ENCODE measurements around the gene RACK1. TPM values are rescaled to one million over a fixed set of nuclear protein-coding genes. Genes with fewer than 3 reads are reported as not detected.
"Not testable (repeated sequence)": the region's sequence is repeated elsewhere in the genome, so short reads cannot be mapped to it uniquely, and the experiment has no call there.

RACK1 gene
- total RNA-seq, result 1,000 to 10,000 TPM; 2,724 to 3,901 TPM

GRCh38 chr5:181243564-181244343 is at the start of gene RACK1:
TSS of gene RACK1 (minus strand) at chr5:181243906. CDS start at chr5:181243800, 106 bp downstream.
- peak; percentile 94 for DNase-seq
- intact Hi-C loops (cut with DNase I, micrococcal nuclease), result loop anchor here (1.0 to 10.0 kb wide), 7 partner anchors 18 to 1619 kb away; partner anchors contain the start of genes TRIM41 (in 2 of the 2), HNRNPH1 (in 1 of the 2), TRIM52 (in 1 of the 2) and TRIM7 (in 1 of the 2)
- H3K4me1 Mint-ChIP-seq, result peaks cover 50% of the 10 kb centered on the region

GRCh38 chr5:181287331-181287730 is 43.6 kb upstream of the RACK1 start:
- ATAC-seq; CTCF ChIA-PET; intact Hi-C loops (cut with DNase I, micrococcal nuclease); H3K4me3 Mint-ChIP-seq; H3K4me1 Mint-ChIP-seq; H3K27ac Mint-ChIP-seq; H3K27me3 Mint-ChIP-seq; H3K9me3 Mint-ChIP-seq (ENCODE audit: low read depth); POLR2A ChIA-PET; H3K36me3 Mint-ChIP-seq (ENCODE audit: low read depth); DNase-seq: not testable (repeated sequence)

More at GRCh38 chr5:181243564-181244343, at the start of gene RACK1:
- ChIA-PET CTCF (interaction anchor here (0.8 to 1.2 kb wide), 4 partner anchors 12 to 39 kb away, joined by 3 to 6 read pairs (median 4); partner anchors contain the start of genes TRIM52 and TRIM7), POLR2A (interaction anchor here (0.7 to 2.2 kb wide), 6 partner anchors 8 to 54 kb away, joined by 3 to 23 read pairs (median 5); partner anchors contain the start of genes TRIM41, TRIM52 and TRIM7)
- H3K27me3 Mint-ChIP-seq, result no peaks in the 10 kb centered on the region
- peak within 1 kb of the TSS; percentile 91 for H3K4me3 Mint-ChIP-seq
- no peaks in the 10 kb centered on the region for H3K9me3 Mint-ChIP-seq (ENCODE audit: low read depth)
- peak within 1 kb of the TSS; percentile 99 for H3K27ac Mint-ChIP-seq
- peak; percentile 70 for ATAC-seq
- H3K36me3 Mint-ChIP-seq (ENCODE audit: low read depth), result peaks cover 65% of the 10 kb centered on the region

DNA sequence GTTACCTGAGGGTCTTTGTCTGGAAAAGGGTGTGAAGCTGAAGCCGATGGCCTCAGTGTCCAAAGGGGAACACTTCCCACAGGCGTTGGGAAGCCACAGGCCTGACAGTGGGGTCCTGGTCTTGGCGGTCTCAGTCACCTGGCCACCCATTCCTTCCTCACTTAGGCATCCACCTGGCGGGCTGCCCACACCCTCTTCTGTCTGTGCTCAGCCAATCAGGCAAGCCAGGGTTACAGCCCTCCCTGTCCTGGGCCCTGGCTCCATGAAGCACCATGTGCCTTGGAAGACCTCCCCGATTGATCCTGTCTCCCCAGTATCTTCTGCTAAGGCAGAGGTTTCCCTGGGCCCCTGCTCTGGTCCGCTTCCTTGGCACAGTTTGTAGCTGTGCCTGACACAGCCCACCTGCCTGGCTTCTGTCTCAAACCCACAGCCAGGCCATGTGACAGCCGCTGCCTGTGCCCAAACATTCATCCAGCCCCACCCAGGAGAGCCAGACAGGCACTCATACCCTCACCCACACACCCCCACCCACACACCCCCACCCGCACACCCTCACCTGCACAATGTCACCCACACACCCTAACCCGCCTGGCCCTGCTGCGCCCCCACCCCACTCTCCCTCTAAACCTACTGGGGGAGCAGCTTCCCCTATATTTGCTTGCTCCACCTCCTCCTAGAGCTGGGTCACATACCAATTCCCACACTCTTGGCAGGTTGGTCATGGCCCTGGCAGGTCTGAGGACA is 42.4 kb upstream of the RACK1 start:
- H3K4me1 Mint-ChIP-seq; H3K4me3 Mint-ChIP-seq; H3K9me3 Mint-ChIP-seq (ENCODE audit: low read depth); H3K27me3 Mint-ChIP-seq; POLR2A ChIA-PET; intact Hi-C loops (cut with DNase I, micrococcal nuclease); CTCF ChIA-PET; ATAC-seq; DNase-seq; H3K36me3 Mint-ChIP-seq (ENCODE audit: low read depth); H3K27ac Mint-ChIP-seq: not testable (repeated sequence)

GRCh38 chr5:181283841-181284755 is 40.4 kb upstream of the RACK1 start:
- H3K9me3 Mint-ChIP-seq (ENCODE audit: low read depth); H3K4me3 Mint-ChIP-seq; DNase-seq; ATAC-seq; intact Hi-C loops (cut with DNase I, micrococcal nuclease); H3K27me3 Mint-ChIP-seq; POLR2A ChIA-PET; CTCF ChIA-PET; H3K4me1 Mint-ChIP-seq; H3K36me3 Mint-ChIP-seq (ENCODE audit: low read depth); H3K27ac Mint-ChIP-seq: not testable (repeated sequence)

DNA sequence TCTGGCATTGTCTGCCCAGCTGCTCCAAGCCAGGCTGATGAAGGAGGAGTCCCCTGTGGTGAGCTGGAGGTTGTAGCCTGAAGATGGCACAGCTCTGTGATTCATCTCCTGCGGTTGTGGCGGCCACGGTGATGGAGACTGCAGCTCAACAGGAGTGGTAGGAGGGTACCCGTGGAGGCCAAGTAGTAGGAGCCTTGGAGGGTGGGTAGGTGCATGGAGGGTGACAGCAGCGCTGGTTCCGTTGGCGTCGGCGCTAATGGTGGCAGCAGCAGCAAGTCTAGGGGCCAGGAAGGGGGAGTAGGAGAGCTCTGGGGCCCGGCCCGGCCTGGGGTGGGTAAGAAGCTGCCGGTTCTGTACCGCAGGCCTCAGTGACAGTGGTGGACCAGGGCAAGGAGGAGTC is 39.6 kb upstream of the RACK1 start:
- POLR2A ChIA-PET, result no interaction called here
- no peak overlapping the region for H3K4me3 Mint-ChIP-seq

DNA sequence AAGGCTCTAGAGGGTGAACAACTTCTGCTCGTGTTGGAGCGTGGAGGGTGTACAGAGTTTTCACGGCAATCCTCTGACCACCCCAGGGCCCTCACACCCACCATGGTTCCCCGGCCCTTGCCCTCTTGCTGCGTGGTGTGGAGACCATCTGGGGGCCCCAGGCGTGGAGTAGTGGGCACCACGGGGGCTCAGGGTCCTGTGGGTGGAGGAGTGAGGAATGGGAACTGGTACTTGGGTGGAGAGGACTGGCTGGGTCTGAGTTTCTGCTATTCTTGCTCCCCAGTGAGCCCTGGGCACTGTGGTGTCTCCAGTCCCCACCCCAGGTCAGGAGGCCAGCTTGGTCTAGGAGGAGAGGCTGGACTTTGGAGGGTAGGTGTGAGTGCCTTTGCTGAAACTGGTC is 39.2 kb upstream of the RACK1 start:
- ChIA-PET POLR2A (no interaction called here), CTCF (interaction anchor here (0.6 kb wide), 1 partner anchor 106 kb away, joined by 4 read pairs; no protein-coding TSS in a partner anchor)
- H3K27me3 Mint-ChIP-seq, result no peaks in the 10 kb centered on the region
- H3K9me3 Mint-ChIP-seq (ENCODE audit: low read depth), result no peaks in the 10 kb centered on the region
- DNase-seq, result no peak
- ATAC-seq, result no peak
- H3K36me3 Mint-ChIP-seq (ENCODE audit: low read depth), result no peaks in the 10 kb centered on the region
- no peak overlapping the region for H3K4me3 Mint-ChIP-seq
- intact Hi-C loops (cut with DNase I, micrococcal nuclease), result no loop called here
- no peaks in the 10 kb centered on the region for H3K4me1 Mint-ChIP-seq
- no peak overlapping the region for H3K27ac Mint-ChIP-seq

More for the DNA sequence above, 39.6 kb upstream of the RACK1 start:
- ATAC-seq (no peak), DNase-seq (no peak)
- no peaks in the 10 kb centered on the region for H3K27me3 Mint-ChIP-seq
- intact Hi-C loops (cut with DNase I, micrococcal nuclease), result no loop called here
- no peaks in the 10 kb centered on the region for H3K4me1 Mint-ChIP-seq
- H3K36me3 Mint-ChIP-seq (ENCODE audit: low read depth), result no peaks in the 10 kb centered on the region
- H3K27ac Mint-ChIP-seq, result no peak overlapping the region
- CTCF ChIA-PET, result interaction anchor here (0.6 kb wide), 1 partner anchor 107 kb away, joined by 4 read pairs; no protein-coding TSS in a partner anchor
- H3K9me3 Mint-ChIP-seq (ENCODE audit: low read depth), result no peaks in the 10 kb centered on the region

- POLR2A ChIA-PET; CTCF ChIA-PET; H3K9me3 Mint-ChIP-seq (ENCODE audit: low read depth); H3K36me3 Mint-ChIP-seq (ENCODE audit: low read depth); ATAC-seq; DNase-seq; intact Hi-C loops (cut with DNase I, micrococcal nuclease); H3K27me3 Mint-ChIP-seq; H3K4me3 Mint-ChIP-seq; H3K27ac Mint-ChIP-seq; H3K4me1 Mint-ChIP-seq: not testable (repeated sequence)
These were observed 38.7 kb upstream of the RACK1 start for GRCh38 chr5:181282415-181282814.

GRCh38 chr5:181281984-181282316 is 38.2 kb upstream of the RACK1 start:
- POLR2A ChIA-PET, result no interaction called here
- H3K36me3 Mint-ChIP-seq (ENCODE audit: low read depth), result no peaks in the 10 kb centered on the region
- no peaks in the 10 kb centered on the region for H3K9me3 Mint-ChIP-seq (ENCODE audit: low read depth)
- CTCF ChIA-PET, result no interaction called here
- H3K4me1 Mint-ChIP-seq, result no peaks in the 10 kb centered on the region
- intact Hi-C loops (cut with DNase I, micrococcal nuclease), result no loop called here
- no peaks in the 10 kb centered on the region for H3K27me3 Mint-ChIP-seq
- H3K27ac Mint-ChIP-seq, result no peak overlapping the region
- H3K4me3 Mint-ChIP-seq, result no peak overlapping the region
- ATAC-seq (no peak), DNase-seq (no peak)

GRCh38 chr5:181281077-181281983 is 37.6 kb upstream of the RACK1 start:
- Mint-ChIP-seq H3K4me3 (no peak overlapping the region), H3K4me1 (no peaks in the 10 kb centered on the region), H3K9me3 (ENCODE audit: low read depth) (no peaks in the 10 kb centered on the region), H3K36me3 (ENCODE audit: low read depth) (no peaks in the 10 kb centered on the region), H3K27me3 (no peaks in the 10 kb centered on the region), H3K27ac (no peak overlapping the region)
- intact Hi-C loops (cut with DNase I, micrococcal nuclease), result no loop called here
- ChIA-PET POLR2A (no interaction called here), CTCF (no interaction called here)
- no peak for DNase-seq
- ATAC-seq, result no peak

GRCh38 chr5:181280251-181280762 is 36.6 kb upstream of the RACK1 start:
- POLR2A ChIA-PET, result no interaction called here
- H3K4me1 Mint-ChIP-seq, result no peaks in the 10 kb centered on the region
- CTCF ChIA-PET, result no interaction called here
- no peak for ATAC-seq
- no peaks in the 10 kb centered on the region for H3K9me3 Mint-ChIP-seq (ENCODE audit: low read depth)
- no peaks in the 10 kb centered on the region for H3K27me3 Mint-ChIP-seq
- intact Hi-C loops (cut with DNase I, micrococcal nuclease), result no loop called here
- no peaks in the 10 kb centered on the region for H3K36me3 Mint-ChIP-seq (ENCODE audit: low read depth)
- no peak overlapping the region for H3K4me3 Mint-ChIP-seq
- DNase-seq, result no peak
- no peak overlapping the region for H3K27ac Mint-ChIP-seq

All from activated CD4-positive, alpha-beta T cell treated with anti-CD3 and anti-CD28 coated beads for 36 hours (primary cell).